Middle frontal gyrus (tissue), 1 donor: ENCODE data around the gene ARMC3.
"Not testable (repeated sequence)": the region's sequence is repeated elsewhere in the genome, so short reads cannot be mapped to it uniquely, and the experiment has no call there.

Source experiments
- DNase-seq: peaks from one replicate; pipeline ENCODE4 v3.0.0-alpha.2; 2015; ENCODE audit warnings: low spot score; ENCODE audit errors: extremely low spot score

The ARMC3 gene

GRCh38 chr10:22929053-22929452, 1.2 kb downstream of the ARMC3 start:
- not testable (repeated sequence) for DNase-seq

- no peak for DNase-seq
Observed at GRCh38 chr10:22931948-22932347, 4.1 kb downstream of the ARMC3 start.

GRCh38 chr10:22932626-22933370, 4.9 kb downstream of the ARMC3 start:
- no peak for DNase-seq

- no peak for DNase-seq
Observed at GRCh38 chr10:22934726-22935125, 6.9 kb downstream of the ARMC3 start.

GRCh38 chr10:22942437-22942836, 14.6 kb downstream of the ARMC3 start:
- DNase-seq: no peak

GRCh38 chr10:22945934-22946673, 18.3 kb downstream of the ARMC3 start:
- DNase-seq: no peak

GRCh38 chr10:22954970-22955369, 27.1 kb downstream of the ARMC3 start:
- no peak for DNase-seq

GRCh38 chr10:22958338-22958737, 30.5 kb downstream of the ARMC3 start:
- DNase-seq: no peak

- DNase-seq: no peak
Observed at GRCh38 chr10:22959292-22959691, 31.4 kb downstream of the ARMC3 start.

- no peak for DNase-seq
Observed at GRCh38 chr10:22959950-22960349, 32.1 kb downstream of the ARMC3 start.

GRCh38 chr10:22962817-22963216, 35.0 kb downstream of the ARMC3 start:
- DNase-seq: no peak

- DNase-seq: no peak
Observed at GRCh38 chr10:22969704-22970103, 41.9 kb downstream of the ARMC3 start.

- no peak for DNase-seq
Observed at GRCh38 chr10:22976534-22976933, 48.7 kb downstream of the ARMC3 start.

- DNase-seq: no peak
Observed at GRCh38 chr10:22977751-22978150, 49.9 kb downstream of the ARMC3 start.

- no peak for DNase-seq
Observed at GRCh38 chr10:22978287-22978686, 50.4 kb downstream of the ARMC3 start.

GRCh38 chr10:22978918-22979317, 51.1 kb downstream of the ARMC3 start:
- no peak for DNase-seq

GRCh38 chr10:22980822-22981221, 53.0 kb downstream of the ARMC3 start:
- DNase-seq: no peak

- no peak for DNase-seq
Observed at GRCh38 chr10:22984066-22984465, 56.2 kb downstream of the ARMC3 start.

GRCh38 chr10:22986771-22987542, 59.1 kb downstream of the ARMC3 start:
- DNase-seq: peak; percentile 27

- DNase-seq: peak; percentile 72
Observed at GRCh38 chr10:22988581-22989360, 60.9 kb downstream of the ARMC3 start.

GRCh38 chr10:22990443-22990842, 62.6 kb downstream of the ARMC3 start:
- no peak for DNase-seq
